GM12801 (cell line): Measurements from ENCODE around the gene MDM4.

ENCODE experiments used
- TF ChIP-seq, protein P1 (sequence below): IDR thresholded peaks from one replicate; pipeline ENCODE4 v1.5.1; 2011; ENCODE audit warnings: control low read depth; ENCODE audit not compliant: insufficient read length; ENCODE audit errors: extremely low read depth

The MDM4 gene

DNA sequence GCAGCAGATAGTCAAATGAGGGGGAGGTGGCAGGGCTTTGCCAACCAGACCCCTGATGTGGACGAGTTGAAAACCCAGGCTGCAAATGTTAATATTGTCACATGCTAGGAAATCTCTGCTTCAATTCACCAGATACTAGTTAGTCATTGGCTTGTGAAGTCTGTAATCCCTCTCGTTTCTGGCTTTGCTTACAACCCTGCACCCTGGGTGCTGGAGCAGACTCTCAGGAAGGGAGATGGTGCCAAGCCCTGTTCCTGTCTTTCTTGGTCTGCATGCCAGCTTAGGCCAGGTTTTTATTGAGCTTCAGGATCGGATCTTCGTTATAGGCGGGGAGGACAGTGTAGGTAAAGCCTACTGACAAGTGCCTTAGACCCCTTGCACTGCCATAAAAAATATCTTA lies 53.3 kb downstream of the MDM4 start:
- TF ChIP-seq, protein P1, sequence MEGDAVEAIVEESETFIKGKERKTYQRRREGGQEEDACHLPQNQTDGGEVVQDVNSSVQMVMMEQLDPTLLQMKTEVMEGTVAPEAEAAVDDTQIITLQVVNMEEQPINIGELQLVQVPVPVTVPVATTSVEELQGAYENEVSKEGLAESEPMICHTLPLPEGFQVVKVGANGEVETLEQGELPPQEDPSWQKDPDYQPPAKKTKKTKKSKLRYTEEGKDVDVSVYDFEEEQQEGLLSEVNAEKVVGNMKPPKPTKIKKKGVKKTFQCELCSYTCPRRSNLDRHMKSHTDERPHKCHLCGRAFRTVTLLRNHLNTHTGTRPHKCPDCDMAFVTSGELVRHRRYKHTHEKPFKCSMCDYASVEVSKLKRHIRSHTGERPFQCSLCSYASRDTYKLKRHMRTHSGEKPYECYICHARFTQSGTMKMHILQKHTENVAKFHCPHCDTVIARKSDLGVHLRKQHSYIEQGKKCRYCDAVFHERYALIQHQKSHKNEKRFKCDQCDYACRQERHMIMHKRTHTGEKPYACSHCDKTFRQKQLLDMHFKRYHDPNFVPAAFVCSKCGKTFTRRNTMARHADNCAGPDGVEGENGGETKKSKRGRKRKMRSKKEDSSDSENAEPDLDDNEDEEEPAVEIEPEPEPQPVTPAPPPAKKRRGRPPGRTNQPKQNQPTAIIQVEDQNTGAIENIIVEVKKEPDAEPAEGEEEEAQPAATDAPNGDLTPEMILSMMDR = no peak

DNA sequence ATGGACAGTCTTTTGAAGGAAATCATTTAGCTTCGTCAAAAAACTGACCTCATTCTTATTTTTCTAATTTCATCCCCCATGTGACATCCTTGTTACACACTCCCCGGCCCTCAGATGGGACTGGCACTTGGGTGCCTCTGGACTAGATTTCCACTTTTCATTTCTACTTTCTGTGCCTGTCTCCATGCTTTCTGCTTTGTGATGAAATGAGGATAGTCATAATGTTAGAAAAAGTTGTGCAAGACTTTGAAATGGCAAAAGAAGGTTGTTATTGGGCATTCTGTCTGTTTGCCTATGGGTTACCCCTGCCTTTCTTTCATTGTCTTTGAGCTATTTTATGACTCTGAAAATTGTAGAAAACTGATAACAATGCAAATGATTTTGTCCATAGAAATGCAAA lies 54.9 kb downstream of the MDM4 start:
- TF ChIP-seq, protein P1 = no peak

- TF ChIP-seq, protein P1 = no peak
Observed at GRCh38 chr1:204571631-204572030, 55.4 kb downstream of the MDM4 start.

DNA sequence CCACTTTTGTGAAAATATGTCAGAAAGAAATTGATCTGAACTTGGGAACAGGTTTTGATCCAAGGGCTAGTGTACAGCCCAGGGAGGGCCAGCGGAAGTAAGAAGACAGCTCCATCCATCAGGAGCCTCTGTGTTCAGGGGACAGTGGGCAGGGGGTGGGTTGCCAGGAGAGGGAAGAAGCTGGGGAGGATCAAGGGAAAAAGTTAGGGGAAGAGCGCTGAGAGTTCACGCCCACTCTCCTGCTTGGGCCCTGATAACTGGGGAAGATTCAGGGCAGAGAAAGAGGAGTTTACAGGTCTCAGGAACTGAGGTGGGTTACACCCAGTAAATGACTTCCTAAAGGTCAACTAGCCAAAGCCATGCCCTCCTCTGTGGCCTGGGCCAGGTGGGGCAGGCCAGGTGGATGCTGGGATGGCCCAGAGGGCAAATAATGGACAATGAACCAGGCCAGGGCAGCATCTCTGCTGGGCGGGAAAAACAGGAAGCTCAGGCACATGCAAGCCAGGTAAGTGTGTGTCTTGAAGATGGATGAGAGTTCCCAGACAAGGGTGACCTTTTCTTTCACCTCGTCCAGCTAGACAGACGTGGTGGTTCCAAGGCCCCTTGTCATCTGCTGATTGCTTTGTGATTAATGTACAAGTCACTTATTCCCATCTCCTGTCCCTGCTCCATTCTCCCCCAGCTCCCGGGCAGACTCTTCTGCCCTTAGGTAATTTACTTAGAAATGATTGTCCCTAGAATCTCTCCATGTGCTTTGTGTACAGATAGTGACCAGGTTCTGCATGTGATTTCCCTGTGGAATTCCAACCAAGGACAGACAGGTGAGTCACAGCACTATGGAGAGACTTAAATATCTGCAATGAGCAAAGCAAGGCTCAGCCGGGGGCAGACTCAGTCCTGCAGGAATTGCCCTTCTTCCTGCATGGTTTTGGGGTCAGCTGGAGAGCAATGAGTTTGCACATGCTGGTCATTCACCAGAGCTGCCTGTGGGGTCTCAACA lies 57.0 kb downstream of the MDM4 start:
- TF ChIP-seq, protein P1 = no peak

- TF ChIP-seq, protein P1 = no peak
Observed at GRCh38 chr1:204574016-204574864, 58.0 kb downstream of the MDM4 start.

DNA sequence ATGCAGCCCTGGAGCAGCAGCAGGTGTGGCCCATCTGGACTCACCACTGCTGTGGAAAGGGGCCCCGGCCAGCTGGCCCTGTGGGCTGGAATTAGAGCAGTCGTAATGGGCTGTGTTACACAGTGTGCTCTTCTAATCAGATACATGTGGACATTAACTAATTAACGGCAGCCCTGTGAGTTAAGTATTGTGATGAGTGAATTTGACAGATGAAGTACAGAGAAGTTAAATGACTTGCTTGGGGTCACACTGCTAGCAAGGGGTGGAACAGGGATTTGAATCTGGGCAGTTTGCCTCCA lies 58.6 kb downstream of the MDM4 start:
- TF ChIP-seq, protein P1 = no peak

DNA sequence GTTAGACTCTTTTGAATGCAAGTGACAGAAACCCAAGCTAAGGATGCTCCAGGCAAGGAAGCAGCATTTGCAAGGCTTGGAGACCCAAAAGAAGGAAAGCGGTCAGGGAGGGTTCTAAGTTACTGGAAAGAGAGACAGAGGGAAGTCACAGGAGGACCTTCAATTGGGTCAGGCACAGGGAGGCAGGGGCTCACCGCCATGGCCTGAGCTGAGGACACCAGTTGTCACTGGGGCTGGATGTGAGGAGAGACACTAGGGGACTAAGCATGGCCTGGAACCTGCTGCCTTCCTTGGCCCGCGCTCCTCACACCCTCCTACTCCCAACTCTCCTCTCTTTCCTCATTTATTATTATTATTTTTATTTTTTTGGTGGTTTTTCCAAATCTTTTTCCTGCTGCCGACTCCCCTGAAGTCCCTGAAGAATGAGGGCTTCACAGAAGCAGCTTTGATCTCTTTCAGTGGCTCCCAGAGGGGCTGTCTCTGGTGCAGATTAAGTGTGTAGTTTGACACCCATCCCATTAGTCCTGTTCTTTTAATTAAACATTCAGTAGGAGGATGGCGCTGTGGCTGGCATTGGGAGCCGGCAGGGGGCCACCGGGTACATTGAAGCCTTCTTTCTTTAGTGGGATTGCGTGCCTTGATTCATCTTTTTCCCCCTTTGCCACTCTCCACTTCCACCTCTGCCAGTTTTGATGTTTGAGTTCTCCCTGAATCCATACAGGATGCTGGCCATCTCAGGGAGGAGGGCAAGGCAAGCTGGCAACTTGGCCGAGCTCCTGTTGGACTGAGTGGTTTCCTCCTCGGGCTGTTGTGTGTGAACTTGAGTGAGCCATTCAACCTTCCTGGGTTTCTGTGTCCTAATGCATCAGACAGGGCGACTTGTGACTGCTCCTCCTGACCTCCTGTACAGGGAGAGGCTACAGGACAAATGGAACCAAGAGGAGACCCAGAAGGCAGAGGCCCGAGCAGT lies 59.3 kb downstream of the MDM4 start:
- TF ChIP-seq, protein P1 = no peak
